Measurements from ENCODE around the gene JAK1.

DNA sequence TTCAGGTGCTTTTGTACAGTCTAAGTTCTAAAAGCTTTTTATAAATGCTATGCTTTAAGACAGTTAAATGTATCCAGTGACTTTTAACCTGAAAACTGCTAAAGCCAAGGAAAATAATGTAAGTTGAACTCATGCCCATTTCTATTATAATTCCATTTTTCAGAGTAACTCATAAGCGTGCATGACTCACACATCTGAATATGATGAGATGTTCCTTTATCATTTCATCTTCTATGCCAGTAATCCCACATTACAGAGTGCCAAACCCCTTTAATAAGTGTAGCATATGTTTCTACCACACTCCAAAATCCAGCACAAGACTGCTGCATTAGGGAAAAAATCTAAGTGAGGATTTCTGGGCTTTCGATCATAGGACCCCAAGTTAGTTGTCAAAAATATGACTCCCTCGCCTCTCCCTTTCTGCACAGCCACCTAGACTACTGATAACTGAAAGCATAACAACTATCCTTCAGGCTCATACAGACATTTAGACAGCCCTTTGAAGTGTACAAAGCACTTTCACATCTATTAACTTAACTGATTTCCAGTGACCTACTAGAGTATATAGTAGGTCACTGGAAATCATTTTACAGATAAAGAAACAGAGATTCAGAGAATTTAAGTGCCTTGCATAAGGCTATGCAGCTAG is 45.3 kb downstream of the JAK1 start:
- TF ChIP-seq CTCF (IDR thresholded peaks at IDR 0.05; ENCODE audit: insufficient read depth, low read depth, low read length) (no peak), EZH2 (IDR thresholded peaks at IDR 0.05; ENCODE audit: insufficient read depth, low read length) (no peak)
